A549 (cell line): ENCODE measurements around the gene THAP4. TPM values are rescaled to one million over a fixed set of nuclear protein-coding genes. Genes with fewer than 3 reads are reported as not detected.
A peak's percentile ranks its signal among the peaks of the same experiment; 100 is the strongest.

ENCODE experiments used
- ATAC-seq, 2 experiments: fragments of 200-7000 bp in 1 of 2; fragments of >200 bp in 1 of 2; cut with Nextera tagmentation in 1 of 2; cut with Tn5 transposase in 1 of 2; 3 replicates each; pipeline versions ENCODE4 v1.8.0 to v1.9.1; 2018 to 2020; ENCODE audit warnings: mild to moderate bottlenecking in 1 of 2, moderate library complexity in 1 of 2
- CTCF ChIA-PET: fragments of 300-600 bp; sonication (Branson Sonifier 250); formaldehyde crosslinking; extraction: SDS; loops from one replicate; lab custom pipeline; 2021; ENCODE audit warnings: antibody characterized with exemption, inconsistent platforms; lab: Yijun Ruan, JAX
- POLR2A ChIA-PET: fragments of 350-600 bp; formaldehyde crosslinking; extraction: SDS; loops from one replicate; lab custom pipeline; 2021; ENCODE audit warnings: antibody characterized with exemption, inconsistent platforms; lab: Yijun Ruan, JAX
- DNase-seq, 2 experiments: peaks; one replicate each; pipeline versions ENCODE4 v3.0.0 to v3.0.0-alpha.2; 2011 to 2016; ENCODE audit warnings: low read depth in 1 of 2, low spot score in 1 of 2
- FAIRE-seq: peaks from 2 replicates; lab custom pipeline; 2011; peaks lifted over from hg19 to GRCh38; lab: Jason Lieb, UNC
- H3K27ac ChIP-seq, 2 experiments: fragments of >200 bp; sonication (Bioruptor Twin); formaldehyde crosslinking; 3 replicates each; pipeline ENCODE4 v1.5.1; 2016 to 2017
- H3K4me1 ChIP-seq: fragments of >200 bp; sonication (Bioruptor Twin); formaldehyde crosslinking; 3 replicates; pipeline ENCODE4 v1.6.1; 2016
- H3K4me2 ChIP-seq: fragments of >200 bp; sonication (Bioruptor Twin); formaldehyde crosslinking; 3 replicates; pipeline ENCODE4 v1.6.1; 2016
- H3K4me3 ChIP-seq: fragments of >200 bp; sonication (Bioruptor Twin); formaldehyde crosslinking; 3 replicates; pipeline ENCODE4 v1.5.1; 2016
- H3K9me3 ChIP-seq: fragments of >200 bp; sonication (Bioruptor Twin); formaldehyde crosslinking; 3 replicates; pipeline ENCODE4 v1.6.1; 2016
- BHLHE40 ChIP-seq: IDR thresholded peaks from 2 replicates; pipeline ENCODE4 v1.6.1; 2012; ENCODE audit warnings: low read depth, low read length, inconsistent platforms
- CBX2 ChIP-seq: fragments of 200-600 bp; sonication (generic); IDR thresholded peaks from 2 replicates; pipeline ENCODE4 v1.6.1; 2016; ENCODE audit warnings: low read depth, mild to moderate bottlenecking, borderline replicate concordance
- CEBPB ChIP-seq, 2 experiments: fragments of >200 bp in 1 of 2; sonication (Bioruptor Twin) in 1 of 2; formaldehyde crosslinking in 1 of 2; IDR thresholded peaks; 2 replicates each; pipeline ENCODE4 v1.6.1; 2012 to 2016
- CHD4 ChIP-seq: fragments of 200-600 bp; sonication (generic); IDR thresholded peaks from 2 replicates; pipeline ENCODE4 v1.6.1; 2016; ENCODE audit warnings: antibody characterized with exemption, mild to moderate bottlenecking, borderline replicate concordance
- EHMT2 ChIP-seq: fragments of 200-600 bp; sonication (generic); IDR thresholded peaks from 2 replicates; pipeline ENCODE4 v1.6.1; 2016; ENCODE audit warnings: antibody characterized with exemption, low read depth, mild to moderate bottlenecking, moderate library complexity
- FOSB ChIP-seq: fragments of 250-450 bp; sonication (Bioruptor Pico); IDR thresholded peaks from 2 replicates; pipeline ENCODE4 v1.5.0; 2020; ENCODE audit warnings: mild to moderate bottlenecking, moderate library complexity
- FOXS1 ChIP-seq: fragments of 250-450 bp; sonication (Bioruptor Pico); IDR thresholded peaks from 2 replicates; pipeline ENCODE4 v1.5.0; 2020; ENCODE audit warnings: mild to moderate bottlenecking, moderate library complexity
- HDAC2 ChIP-seq: fragments of 200-600 bp; sonication (generic); IDR thresholded peaks from 2 replicates; pipeline ENCODE4 v1.6.1; 2016
- MAFK ChIP-seq: fragments of 450-650 bp; IDR thresholded peaks from 2 replicates; pipeline ENCODE4 v1.6.1; 2014; ENCODE audit not compliant: partially characterized antibody
- NFE2L2 ChIP-seq: fragments of 150-350 bp; conservative IDR thresholded peaks from 2 replicates; pipeline ENCODE4 v1.6.1; 2014; ENCODE audit warnings: low read length
- NPAS2 ChIP-seq: fragments of 250-450 bp; sonication (Bioruptor Pico); IDR thresholded peaks from 2 replicates; pipeline ENCODE4 v1.8.0; 2022; ENCODE audit warnings: mild to moderate bottlenecking, moderate library complexity, borderline replicate concordance
- POLR2A ChIP-seq: IDR thresholded peaks from 2 replicates; pipeline ENCODE4 v1.6.1; 2012; ENCODE audit warnings: mild to moderate bottlenecking, low read length
- RAD21 ChIP-seq, 2 experiments: fragments of >200 bp in 1 of 2; sonication (Bioruptor Twin) in 1 of 2; formaldehyde crosslinking in 1 of 2; IDR thresholded peaks in 1 of 2; conservative IDR thresholded peaks in 1 of 2; 2 replicates in 1 of 2; 3 replicates in 1 of 2; pipeline ENCODE4 v1.6.1; 2012 to 2018; ENCODE audit warnings: inconsistent platforms in 1 of 2
- RCOR1 ChIP-seq: fragments of 150-350 bp; IDR thresholded peaks from 2 replicates; pipeline ENCODE4 v1.6.1; 2014; ENCODE audit warnings: antibody characterized with exemption, low read length, low read depth
- SMC3 ChIP-seq: fragments of >200 bp; sonication (Bioruptor Twin); formaldehyde crosslinking; IDR thresholded peaks from 3 replicates; pipeline ENCODE4 v1.6.1; 2018; ENCODE audit warnings: inconsistent platforms
- ZFP36 ChIP-seq: fragments of 450-650 bp; IDR thresholded peaks from 2 replicates; pipeline ENCODE4 v1.6.1; 2014; ENCODE audit warnings: borderline replicate concordance; ENCODE audit not compliant: partially characterized antibody
- WGBS: methylation state at CpG from one replicate; pipeline ENCODE4 v1.1.6; 2017; ENCODE audit errors: missing lambda C conversion rate; 5-methylcytosine and 5-hydroxymethylcytosine counted together
- polyA plus RNA-seq, 4 experiments: library from polyadenylated mRNA; depleted of rRNA in 3 of 4; stranded (reverse); fragments of >200 nt; fragmentation: RNase III in 1 of 4; extraction: RNeasy Plus Mini Kit Qiagen cat#74134 plus additional on column Dnase treatment in 1 of 4; gene quantifications; 2 replicates in 3 of 4; 3 replicates in 1 of 4; pipeline ENCODE4 v1.2.3, GENCODE V29; 2011 to 2017
- TF ChIP-seq, protein P1 (sequence below): fragments of >200 bp; sonication (Bioruptor Twin); formaldehyde crosslinking; IDR thresholded peaks from 3 replicates; pipeline ENCODE4 v1.5.1; 2016
- TF ChIP-seq, protein P2 (sequence below): fragments of 200-600 bp; sonication (generic); IDR thresholded peaks from 2 replicates; pipeline ENCODE4 v1.6.1; 2016; ENCODE audit warnings: antibody characterized with exemption, mild to moderate bottlenecking, moderate library complexity

The THAP4 gene
- polyA plus RNA-seq, 2 of the 4 experiments (the other 2 are of a cell fraction), result 36.1 to 51.0 TPM

DNA sequence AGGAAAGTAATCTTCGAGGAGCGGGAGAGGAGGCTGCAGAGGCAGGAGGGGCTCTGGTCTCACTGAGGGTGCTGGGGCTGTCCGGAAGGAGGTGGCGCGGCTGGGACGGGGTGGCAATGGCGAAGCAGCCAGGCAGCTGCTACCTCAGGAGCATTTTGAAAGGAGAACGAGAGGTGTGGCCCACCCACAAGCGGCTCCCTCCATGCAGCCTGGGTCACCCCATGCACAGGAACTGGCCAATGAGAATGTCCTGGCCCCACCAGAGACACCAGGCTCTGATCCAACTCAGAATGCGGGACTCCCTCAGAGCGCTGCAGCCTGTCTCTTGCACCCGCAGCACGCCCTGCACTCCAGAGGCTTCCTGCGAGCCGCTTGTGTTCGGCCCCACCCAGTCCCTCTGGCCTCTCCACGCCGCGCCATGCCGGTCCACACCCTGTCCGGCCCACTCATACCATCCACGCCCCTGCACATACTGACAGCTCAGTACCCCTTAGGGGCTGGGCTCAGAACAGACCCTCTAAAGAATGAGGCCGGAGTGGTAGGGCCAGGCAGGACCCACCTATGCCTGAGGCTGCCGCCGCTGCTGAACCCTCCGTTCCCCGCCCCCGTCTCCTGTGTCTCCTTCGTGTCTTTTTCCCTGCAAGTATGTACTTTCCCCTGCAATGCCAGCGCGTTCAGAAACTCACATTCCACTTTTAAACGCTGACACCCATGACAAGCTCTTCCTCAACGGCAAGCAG, 84.8 kb downstream of the THAP4 start:
- no peak for FAIRE-seq
- WGBS, result 70% methylated on average over 28 of the region's 33 CpGs
- H3K9me3 ChIP-seq, result peaks cover 12% of the 10 kb centered on the region
- H3K27ac ChIP-seq, result no peak overlapping the region
- H3K4me1 ChIP-seq, result peaks cover 11% of the 10 kb centered on the region
- no peak for TF ChIP-seq EHMT2
- TF ChIP-seq SMC3, result no peak
- TF ChIP-seq CBX2, result no peak
- POLR2A ChIA-PET, result no interaction called here
- CTCF ChIA-PET, result interaction anchor here (0.8 kb wide), 1 partner anchor 32 kb away, joined by 3 read pairs; no protein-coding TSS in a partner anchor
- H3K4me3 ChIP-seq, result no peak overlapping the region
- no peak for DNase-seq
- H3K4me2 ChIP-seq, result no peak overlapping the region
- no peak; a peak in 1 of 6 replicates for ATAC-seq

DNA sequence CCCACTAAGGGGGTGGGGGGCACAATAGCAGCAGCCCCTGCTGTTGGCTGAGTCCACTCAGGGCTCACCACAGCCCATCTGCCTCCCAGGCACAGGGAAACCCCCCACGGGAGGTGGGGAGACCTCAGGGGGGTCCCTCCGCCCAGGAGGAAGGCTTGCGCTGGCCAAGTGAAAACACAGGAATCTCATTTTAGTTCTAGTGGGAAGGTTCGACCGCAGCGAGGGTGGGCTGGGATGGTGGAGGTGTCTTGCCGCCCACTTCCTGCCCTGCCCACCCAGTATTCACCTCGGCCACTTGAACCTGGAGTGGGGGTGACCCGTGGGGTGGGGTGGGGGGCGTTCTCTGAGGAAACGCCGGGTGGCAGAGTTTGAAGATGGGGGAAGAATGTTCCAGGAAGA, 85.4 kb downstream of the THAP4 start:
- ATAC-seq (no peak), FAIRE-seq (no peak), DNase-seq (no peak)
- POLR2A ChIA-PET, result no interaction called here
- TF ChIP-seq CHD4 (no peak), FOSB (no peak), NPAS2 (CRISPR knock-in tag) (no peak), ZFP36 (no peak), SMC3 (no peak)
- WGBS, result 62% methylated on average over 6 of the region's 12 CpGs
- Histone ChIP-seq H3K4me1 (peaks cover 17% of the 10 kb centered on the region), H3K27ac (no peak overlapping the region), H3K4me2 (no peak overlapping the region), H3K4me3 (no peak overlapping the region), H3K9me3 (peaks cover 6% of the 10 kb centered on the region; the same call in 2 of the 3 replicates)
- CTCF ChIA-PET, result no interaction called here

DNA sequence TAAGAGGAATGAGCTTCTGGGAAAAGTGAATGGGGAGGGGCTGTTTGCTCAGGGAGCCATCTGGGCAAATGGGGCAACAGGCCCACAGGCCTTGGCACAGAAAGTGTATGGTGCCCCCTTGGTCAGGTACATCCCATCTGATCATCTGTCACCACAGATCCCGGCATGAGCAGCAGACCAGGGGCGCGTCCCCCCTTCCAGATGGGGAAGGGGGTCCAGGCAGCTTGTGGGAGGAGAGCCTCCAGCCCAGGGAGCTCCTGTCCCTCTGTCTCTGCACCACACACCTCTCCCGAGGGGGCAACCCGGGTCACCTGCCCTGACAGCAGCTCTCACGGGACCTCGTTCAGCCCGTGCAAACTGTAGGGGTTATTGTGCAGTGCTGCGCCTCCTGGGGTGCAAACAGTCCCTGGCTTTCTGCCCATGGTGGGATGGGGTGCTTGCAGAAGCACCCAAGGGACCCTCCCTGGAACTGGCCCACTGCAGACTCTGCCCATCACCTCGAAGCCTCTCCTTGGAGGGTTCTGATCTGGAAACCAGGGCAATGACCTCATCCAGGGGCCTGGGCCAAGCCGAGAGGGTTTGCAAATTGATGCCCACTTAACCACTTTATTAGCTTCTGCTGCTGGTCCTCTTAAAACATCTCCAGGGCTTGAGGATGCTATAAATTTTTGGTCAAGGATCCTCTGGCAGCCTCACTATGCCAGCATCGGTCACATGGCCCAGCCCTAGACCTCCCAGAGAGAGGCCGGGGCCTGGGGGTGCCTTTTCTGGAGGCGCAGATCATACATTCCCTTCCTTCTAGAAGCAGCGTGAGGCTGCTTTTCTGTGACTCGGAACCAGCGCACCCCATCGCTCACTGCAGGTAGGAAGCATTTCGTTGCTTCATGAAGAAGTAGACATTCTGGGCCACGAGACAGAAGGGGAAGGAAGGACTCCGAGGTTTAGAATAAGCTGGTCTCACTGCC, 86.1 kb downstream of the THAP4 start:
- H3K9me3 ChIP-seq, result no peaks in the 10 kb centered on the region
- H3K4me1 ChIP-seq, result peaks cover 17% of the 10 kb centered on the region
- H3K4me2 ChIP-seq, result no peak overlapping the region
- TF ChIP-seq MAFK, result no peak
- TF ChIP-seq, protein P1, sequence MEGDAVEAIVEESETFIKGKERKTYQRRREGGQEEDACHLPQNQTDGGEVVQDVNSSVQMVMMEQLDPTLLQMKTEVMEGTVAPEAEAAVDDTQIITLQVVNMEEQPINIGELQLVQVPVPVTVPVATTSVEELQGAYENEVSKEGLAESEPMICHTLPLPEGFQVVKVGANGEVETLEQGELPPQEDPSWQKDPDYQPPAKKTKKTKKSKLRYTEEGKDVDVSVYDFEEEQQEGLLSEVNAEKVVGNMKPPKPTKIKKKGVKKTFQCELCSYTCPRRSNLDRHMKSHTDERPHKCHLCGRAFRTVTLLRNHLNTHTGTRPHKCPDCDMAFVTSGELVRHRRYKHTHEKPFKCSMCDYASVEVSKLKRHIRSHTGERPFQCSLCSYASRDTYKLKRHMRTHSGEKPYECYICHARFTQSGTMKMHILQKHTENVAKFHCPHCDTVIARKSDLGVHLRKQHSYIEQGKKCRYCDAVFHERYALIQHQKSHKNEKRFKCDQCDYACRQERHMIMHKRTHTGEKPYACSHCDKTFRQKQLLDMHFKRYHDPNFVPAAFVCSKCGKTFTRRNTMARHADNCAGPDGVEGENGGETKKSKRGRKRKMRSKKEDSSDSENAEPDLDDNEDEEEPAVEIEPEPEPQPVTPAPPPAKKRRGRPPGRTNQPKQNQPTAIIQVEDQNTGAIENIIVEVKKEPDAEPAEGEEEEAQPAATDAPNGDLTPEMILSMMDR, result no peak
- TF ChIP-seq CEBPB (IDR thresholded peaks at IDR 0.05), result no peak
- TF ChIP-seq POLR2A, result no peak
- TF ChIP-seq, protein P2, sequence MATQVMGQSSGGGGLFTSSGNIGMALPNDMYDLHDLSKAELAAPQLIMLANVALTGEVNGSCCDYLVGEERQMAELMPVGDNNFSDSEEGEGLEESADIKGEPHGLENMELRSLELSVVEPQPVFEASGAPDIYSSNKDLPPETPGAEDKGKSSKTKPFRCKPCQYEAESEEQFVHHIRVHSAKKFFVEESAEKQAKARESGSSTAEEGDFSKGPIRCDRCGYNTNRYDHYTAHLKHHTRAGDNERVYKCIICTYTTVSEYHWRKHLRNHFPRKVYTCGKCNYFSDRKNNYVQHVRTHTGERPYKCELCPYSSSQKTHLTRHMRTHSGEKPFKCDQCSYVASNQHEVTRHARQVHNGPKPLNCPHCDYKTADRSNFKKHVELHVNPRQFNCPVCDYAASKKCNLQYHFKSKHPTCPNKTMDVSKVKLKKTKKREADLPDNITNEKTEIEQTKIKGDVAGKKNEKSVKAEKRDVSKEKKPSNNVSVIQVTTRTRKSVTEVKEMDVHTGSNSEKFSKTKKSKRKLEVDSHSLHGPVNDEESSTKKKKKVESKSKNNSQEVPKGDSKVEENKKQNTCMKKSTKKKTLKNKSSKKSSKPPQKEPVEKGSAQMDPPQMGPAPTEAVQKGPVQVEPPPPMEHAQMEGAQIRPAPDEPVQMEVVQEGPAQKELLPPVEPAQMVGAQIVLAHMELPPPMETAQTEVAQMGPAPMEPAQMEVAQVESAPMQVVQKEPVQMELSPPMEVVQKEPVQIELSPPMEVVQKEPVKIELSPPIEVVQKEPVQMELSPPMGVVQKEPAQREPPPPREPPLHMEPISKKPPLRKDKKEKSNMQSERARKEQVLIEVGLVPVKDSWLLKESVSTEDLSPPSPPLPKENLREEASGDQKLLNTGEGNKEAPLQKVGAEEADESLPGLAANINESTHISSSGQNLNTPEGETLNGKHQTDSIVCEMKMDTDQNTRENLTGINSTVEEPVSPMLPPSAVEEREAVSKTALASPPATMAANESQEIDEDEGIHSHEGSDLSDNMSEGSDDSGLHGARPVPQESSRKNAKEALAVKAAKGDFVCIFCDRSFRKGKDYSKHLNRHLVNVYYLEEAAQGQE, result no peak
- no peak for TF ChIP-seq BHLHE40
- no peak for TF ChIP-seq NFE2L2
- TF ChIP-seq RAD21 (conservative IDR thresholded peaks at IDR 0.05 in 1 of 2, IDR thresholded peaks at IDR 0.05 in 1 of 2), result no peak
- no peak for TF ChIP-seq RCOR1
- TF ChIP-seq HDAC2, result no peak
- TF ChIP-seq FOXS1 (CRISPR knock-in tag), result no peak
- no peak overlapping the region for H3K4me3 ChIP-seq
- FAIRE-seq, result no peak
- peak in 1 of 2 experiments; percentile 14; a peak in 3 of 6 replicates for ATAC-seq
- ChIA-PET CTCF (interaction anchor here (0.6 to 0.9 kb wide), 2 partner anchors 8 to 16 kb away, joined by 3 read pairs; no protein-coding TSS in a partner anchor), POLR2A (no interaction called here)
- DNase-seq, result no peak
- 84% methylated on average over 20 of the region's 21 CpGs for WGBS
- H3K27ac ChIP-seq, result no peak overlapping the region
